GM21786 (cell line): ENCODE measurements around the gene CHTF18.

Experiments
- ATAC-seq: cut with Tn5 transposase; IDR thresholded peaks from one replicate; pipeline ENCODE4 v1.9.1; 2021; ENCODE audit not compliant: unreplicated experiment

The CHTF18 gene

DNA sequence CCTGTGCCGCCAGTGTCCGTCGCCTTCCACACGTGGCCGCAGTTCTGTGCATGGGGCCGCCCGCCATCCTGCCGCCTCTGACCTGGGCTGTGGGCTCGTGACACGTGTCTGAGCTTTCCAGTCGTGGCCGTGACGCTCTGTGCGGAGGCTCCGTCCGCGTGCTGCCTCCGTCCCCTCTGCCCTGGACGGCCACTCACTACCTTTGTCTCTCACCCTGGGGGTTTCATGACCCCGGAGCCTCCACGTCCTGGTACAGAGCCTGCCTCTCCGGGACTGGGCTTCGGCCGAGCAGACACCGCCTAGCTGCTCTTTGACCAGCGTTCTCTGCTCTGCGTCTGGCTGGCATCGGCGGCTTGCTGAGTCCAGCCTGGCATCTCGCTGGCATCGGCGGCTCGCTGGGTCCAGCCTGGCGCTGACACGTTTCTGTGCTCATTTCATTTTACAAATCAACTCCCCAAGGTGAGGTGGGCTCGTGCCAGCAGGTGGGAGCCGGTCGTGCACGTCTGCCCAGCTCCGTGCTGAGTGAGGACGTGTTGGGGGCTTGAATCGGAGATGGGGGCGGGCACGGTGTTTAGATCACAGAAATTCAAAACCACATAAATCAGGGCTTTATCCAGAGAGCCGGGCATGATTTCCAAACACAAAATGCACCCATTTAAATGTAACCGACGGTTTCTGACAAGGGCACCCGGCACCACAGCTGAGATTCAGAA lies 56.4 kb downstream of the CHTF18 start:
- ATAC-seq = no peak

DNA sequence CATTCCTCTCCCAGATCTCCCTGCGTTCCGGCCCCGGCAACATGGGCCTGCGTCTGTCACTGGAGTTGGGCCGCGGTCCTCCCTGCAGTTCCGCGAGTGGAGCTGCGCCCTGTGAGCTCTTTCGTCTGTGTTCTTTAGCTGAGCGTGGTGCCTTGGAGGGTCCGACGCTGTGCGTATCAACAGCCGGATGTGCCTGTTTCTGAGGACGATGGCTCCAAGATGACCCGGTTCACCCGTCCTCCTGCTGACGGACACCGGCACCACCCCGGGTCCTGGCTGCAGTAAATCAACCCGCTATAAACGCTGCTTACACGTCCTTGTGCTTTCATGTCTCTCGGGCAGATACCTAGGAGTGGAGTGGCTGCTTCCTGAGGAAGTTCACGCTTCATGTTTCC lies 56.9 kb downstream of the CHTF18 start:
- no peak for ATAC-seq

DNA sequence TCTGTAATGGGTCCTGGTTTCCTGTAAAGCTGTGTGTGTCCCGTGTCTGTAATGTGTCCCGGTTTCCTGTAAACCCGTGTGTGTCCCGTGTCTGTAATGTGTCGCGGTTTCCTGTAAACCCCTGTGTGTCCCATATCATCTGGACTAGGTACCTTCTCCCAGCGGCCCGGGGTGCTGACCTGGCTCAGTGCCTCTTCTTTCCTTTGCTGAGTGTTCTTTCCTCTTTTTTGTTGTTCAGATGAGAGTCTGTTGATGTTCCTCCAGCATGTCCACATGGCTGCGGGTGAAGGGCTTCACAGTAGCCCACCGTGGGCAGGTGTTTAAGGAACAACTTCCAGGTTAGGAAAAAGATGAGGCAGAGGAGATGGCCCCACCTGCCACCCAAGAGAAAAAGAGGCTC lies 58.7 kb downstream of the CHTF18 start:
- no peak for ATAC-seq
